ENCODE data around the gene PCDH18.

DNA sequence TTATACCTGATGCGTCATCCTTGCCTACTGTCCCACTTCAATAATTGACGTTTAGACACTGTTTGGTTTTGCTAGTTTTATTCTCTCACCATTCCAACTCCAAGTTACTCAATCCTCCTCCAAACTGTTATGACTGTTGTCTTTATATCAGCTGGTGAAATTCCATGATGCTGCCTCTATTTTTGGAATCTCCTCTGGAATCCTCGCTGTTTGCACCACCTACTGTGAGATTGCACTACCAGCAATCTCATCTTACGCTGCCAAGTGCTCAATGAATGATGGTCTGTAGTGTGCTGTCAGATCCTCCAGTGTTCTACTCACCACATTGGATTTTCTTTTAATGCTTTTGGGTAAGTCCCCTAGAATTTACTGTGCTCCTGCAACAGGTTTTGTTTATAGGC is 13.2 kb upstream of the PCDH18 start:
- TF ChIP-seq, protein P1, sequence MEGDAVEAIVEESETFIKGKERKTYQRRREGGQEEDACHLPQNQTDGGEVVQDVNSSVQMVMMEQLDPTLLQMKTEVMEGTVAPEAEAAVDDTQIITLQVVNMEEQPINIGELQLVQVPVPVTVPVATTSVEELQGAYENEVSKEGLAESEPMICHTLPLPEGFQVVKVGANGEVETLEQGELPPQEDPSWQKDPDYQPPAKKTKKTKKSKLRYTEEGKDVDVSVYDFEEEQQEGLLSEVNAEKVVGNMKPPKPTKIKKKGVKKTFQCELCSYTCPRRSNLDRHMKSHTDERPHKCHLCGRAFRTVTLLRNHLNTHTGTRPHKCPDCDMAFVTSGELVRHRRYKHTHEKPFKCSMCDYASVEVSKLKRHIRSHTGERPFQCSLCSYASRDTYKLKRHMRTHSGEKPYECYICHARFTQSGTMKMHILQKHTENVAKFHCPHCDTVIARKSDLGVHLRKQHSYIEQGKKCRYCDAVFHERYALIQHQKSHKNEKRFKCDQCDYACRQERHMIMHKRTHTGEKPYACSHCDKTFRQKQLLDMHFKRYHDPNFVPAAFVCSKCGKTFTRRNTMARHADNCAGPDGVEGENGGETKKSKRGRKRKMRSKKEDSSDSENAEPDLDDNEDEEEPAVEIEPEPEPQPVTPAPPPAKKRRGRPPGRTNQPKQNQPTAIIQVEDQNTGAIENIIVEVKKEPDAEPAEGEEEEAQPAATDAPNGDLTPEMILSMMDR (IDR thresholded peaks at IDR 0.05): no peak
- no peak for TF ChIP-seq ZFX (IDR thresholded peaks at IDR 0.05; ENCODE audit: borderline replicate concordance)
